ENCODE results near the gene POLR1H.
A peak's percentile ranks its signal among the peaks of the same experiment; 100 is the strongest.

POLR1H gene

DNA sequence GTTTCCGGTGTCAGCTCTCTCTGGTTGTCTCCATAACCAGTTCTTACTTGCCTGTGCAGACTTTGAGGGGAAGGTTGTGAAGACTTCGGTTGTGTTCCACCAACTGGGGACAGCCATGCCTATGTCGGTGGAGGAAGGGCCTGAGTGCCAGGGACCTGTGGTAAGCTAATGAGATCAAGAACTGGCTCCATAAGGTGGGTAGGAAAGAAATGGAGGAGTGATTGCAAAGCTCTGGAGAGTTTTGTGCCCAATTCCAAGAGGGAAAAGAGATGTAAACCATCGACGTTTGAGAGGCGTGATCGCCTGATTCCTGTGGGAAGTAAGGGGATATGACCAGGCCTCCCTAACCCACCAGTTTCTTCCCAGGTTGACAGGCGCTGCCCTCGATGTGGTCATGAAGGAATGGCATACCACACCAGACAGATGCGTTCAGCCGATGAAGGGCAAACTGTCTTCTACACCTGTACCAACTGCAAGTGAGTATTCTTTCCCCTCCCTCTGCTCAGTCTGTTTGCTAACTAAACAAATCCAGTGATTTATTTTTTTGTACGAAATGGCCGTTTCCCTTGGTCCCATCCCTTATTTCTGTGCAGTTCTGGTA is 893 bp downstream of the POLR1H start:
- TF ChIP-seq, protein P1, sequence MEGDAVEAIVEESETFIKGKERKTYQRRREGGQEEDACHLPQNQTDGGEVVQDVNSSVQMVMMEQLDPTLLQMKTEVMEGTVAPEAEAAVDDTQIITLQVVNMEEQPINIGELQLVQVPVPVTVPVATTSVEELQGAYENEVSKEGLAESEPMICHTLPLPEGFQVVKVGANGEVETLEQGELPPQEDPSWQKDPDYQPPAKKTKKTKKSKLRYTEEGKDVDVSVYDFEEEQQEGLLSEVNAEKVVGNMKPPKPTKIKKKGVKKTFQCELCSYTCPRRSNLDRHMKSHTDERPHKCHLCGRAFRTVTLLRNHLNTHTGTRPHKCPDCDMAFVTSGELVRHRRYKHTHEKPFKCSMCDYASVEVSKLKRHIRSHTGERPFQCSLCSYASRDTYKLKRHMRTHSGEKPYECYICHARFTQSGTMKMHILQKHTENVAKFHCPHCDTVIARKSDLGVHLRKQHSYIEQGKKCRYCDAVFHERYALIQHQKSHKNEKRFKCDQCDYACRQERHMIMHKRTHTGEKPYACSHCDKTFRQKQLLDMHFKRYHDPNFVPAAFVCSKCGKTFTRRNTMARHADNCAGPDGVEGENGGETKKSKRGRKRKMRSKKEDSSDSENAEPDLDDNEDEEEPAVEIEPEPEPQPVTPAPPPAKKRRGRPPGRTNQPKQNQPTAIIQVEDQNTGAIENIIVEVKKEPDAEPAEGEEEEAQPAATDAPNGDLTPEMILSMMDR (IDR thresholded peaks at IDR 0.05; ENCODE audit: insufficient read depth, missing control alignments), result no peak
- no peak for FAIRE-seq
- DNase-seq (ENCODE audit: insufficient read length, low spot score), result no peak

DNA sequence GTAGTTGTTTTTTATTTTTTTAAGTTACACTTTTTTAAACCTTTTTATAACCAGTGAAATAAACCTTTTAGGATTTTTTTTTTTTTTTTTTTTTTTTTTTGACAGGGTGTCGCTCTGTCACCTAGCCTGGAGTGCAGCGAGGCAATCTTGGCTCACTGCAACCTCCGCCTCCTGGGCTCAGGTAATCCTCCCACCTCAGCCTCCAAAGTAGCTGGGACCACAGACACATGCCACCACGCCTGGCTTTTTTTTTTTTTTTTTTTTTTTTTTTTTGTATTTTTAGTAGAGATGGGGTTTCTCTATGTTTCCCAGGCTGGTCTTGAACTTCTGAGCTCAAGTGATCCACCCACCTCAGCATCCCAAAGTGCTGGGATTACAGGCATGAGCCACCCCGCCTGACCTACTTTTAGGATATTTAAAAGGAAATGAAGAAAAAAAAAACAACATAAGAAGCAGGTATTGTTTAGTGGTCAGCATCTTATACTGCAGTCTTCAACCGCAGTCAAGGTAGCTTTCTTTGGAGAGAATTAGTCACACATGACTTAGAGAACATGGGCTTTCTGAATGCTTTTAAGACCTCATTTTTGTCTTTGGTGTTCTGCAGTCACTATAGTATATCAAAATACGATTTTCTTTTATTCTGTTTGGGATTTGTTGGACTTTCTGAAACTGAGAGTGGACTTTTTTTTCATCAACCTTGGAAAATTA is 1.6 kb downstream of the POLR1H start:
- FAIRE-seq, result no peak
- TF ChIP-seq, protein P1 (IDR thresholded peaks at IDR 0.05; ENCODE audit: insufficient read depth, missing control alignments), result no peak
- DNase-seq (ENCODE audit: insufficient read length, low spot score), result no peak

DNA sequence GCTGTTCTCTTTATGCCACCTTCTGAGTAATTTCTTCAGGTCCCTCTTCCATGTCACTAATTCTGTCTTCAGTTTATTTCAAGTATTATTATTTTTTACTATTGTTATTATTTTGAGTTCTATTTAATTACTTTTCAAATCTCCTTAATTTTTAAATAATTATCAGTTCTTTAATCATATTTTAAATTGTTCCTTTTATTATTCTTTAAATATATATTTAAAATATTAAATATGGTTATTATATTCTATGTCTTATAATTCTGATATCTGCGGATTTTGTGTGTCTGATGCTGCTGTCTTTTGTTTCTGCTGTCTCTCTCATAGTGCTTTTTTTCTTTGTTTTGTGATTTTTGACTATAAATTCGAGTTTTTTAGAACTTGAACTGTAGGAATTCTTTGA is 2.2 kb downstream of the POLR1H start:
- FAIRE-seq (no peak), DNase-seq (ENCODE audit: insufficient read length, low spot score) (no peak)
- TF ChIP-seq, protein P1 (IDR thresholded peaks at IDR 0.05; ENCODE audit: insufficient read depth, missing control alignments), result no peak

DNA sequence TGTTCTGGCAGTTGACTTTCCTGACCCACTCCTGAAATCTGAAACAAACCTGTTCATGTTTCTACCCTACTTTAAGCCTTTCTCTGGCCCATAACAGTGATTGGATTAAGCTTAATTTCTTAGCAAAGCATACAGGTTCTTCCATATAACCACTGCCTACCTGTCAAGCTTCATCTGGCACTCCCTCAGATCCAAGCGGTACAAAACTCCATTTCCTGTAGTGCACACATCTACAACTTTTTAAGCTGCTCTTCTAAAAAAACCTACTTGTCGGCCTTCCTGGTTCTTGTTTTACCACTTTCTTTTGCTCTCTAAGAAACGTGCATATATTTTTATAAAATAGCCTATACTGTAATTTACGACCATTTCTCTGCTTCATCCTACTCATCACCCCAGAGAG is 5.0 kb downstream of the POLR1H start:
- DNase-seq (ENCODE audit: insufficient read length, low spot score) (no peak), FAIRE-seq (no peak)
- TF ChIP-seq, protein P1 (IDR thresholded peaks at IDR 0.05; ENCODE audit: insufficient read depth, missing control alignments), result no peak

DNA sequence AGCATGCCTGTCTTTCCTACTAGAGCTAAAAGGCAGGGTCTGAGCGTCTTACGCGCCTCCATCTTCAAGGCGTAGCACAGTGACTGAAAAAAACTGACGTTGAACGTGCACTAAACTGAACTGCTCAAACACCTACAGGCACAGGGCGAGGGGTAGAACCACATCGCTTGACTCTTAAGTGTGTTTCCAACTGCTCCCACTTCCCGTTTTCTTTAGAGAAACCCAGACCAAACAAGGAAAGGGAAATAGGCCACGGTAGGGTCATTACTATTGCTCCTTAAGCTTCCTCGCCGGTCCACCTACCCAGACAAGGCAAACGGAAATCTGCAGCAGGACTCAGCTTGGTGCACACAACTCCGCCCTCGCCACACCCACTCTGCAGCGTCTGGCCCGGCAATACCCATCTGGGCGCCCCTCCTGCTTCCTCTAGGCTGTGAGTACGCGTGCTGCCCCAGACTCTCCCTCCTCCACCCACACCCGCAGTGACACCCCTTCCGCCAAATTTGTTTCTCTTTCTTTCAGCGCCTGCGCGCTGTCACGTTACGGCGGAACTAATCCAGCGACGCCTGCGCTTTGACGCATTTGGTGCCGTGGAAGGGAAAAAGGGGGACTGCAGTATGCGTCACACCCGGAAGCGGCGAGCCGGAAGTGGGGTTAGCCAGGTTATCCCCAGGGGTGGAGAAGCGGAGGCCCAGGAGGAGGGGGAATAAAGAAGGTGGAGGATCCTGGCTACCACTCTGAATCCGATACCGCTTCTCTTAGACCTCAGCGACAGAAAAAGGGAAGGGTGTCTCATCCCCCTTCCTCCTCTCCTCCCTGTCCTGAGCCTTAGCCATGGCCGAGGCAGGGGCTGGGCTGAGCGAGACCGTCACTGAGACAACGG is 5.8 kb downstream of the POLR1H start, which contains the start of gene PPP1R11:
PPP1R11 (plus strand) TSS at position 622 of the 883 bp plus-strand sequence; CDS start at position 835, 213 bp downstream.
- DNase-seq (ENCODE audit: insufficient read length, low spot score) (peak; percentile 55), FAIRE-seq (no peak)
- TF ChIP-seq, protein P1 (IDR thresholded peaks at IDR 0.05; ENCODE audit: insufficient read depth, missing control alignments), result no peak

DNA sequence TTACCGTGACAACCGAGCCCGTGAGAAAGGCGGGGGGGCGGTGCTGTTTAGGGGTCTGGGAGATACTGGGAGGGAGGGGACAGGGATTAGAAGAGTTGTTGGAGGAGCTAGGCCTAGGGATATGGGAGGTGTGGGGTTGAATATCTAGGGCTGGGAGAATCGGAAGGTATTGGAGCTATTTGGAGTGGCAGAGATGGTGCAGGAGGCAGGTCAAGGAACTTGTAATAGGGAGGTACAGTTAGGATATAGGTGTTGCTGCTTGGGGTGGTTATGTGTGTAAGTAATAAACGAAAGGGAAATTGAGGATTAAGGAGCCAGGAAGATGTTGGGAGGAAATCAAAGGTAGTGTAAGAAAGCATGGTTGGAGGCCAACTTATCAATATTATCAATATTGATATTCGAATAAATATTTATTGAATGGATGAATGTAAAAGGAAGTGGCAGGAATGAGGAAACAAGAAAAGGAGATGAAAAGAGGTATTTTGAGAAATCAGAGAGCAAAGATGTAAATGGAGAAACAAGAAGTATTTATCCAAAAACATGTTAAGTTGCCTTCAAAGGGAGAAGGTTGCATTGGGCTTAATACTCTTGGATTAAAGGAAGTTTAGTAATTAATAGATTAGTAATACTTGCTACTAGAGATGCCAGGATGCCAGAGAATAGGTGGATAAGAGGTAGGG is 6.5 kb downstream of the POLR1H start:
- DNase-seq (ENCODE audit: insufficient read length, low spot score) (peak; percentile 56), FAIRE-seq (no peak)
- TF ChIP-seq, protein P1 (IDR thresholded peaks at IDR 0.05; ENCODE audit: insufficient read depth, missing control alignments), result no peak

All from D721Med (cell line).